ENCODE data around the gene TMCO1.

GRCh38 chr1:165697881-165698760 lies 70.5 kb downstream of the TMCO1 start, which contains the start of gene ALDH9A1:
- TF ChIP-seq ZFP3 (CRISPR knock-in tag; IDR thresholded peaks at IDR 0.05) (no peak), CSDC2 (CRISPR knock-in tag; IDR thresholded peaks at IDR 0.05) (no peak), TOX (CRISPR knock-in tag; IDR thresholded peaks at IDR 0.05; ENCODE audit: borderline replicate concordance) (no peak)
